Epidermal melanocyte (primary cell): ENCODE measurements around the gene CSF3.
"Not testable (repeated sequence)": the region's sequence is repeated elsewhere in the genome, so short reads cannot be mapped to it uniquely, and the experiment has no call there.

Experiments
- DNase-seq: peaks from one replicate; pipeline ENCODE4 v3.0.0; 2011; ENCODE audit warnings: low spot score; ENCODE audit not compliant: insufficient read length

CSF3 gene

GRCh38 chr17:39997543-39997942 lies 17.7 kb upstream of the CSF3 start:
- DNase-seq, result no peak

GRCh38 chr17:39999067-39999466 lies 16.2 kb upstream of the CSF3 start:
- no peak for DNase-seq

GRCh38 chr17:40000161-40000560 lies 15.1 kb upstream of the CSF3 start:
- DNase-seq, result no peak

- not testable (repeated sequence) for DNase-seq
Observed at GRCh38 chr17:40001335-40001734, 13.9 kb upstream of the CSF3 start.

GRCh38 chr17:40004072-40004471 lies 11.2 kb upstream of the CSF3 start:
- no peak for DNase-seq

- no peak for DNase-seq
Observed at GRCh38 chr17:40004712-40005111, 10.5 kb upstream of the CSF3 start.

- no peak for DNase-seq
Observed at GRCh38 chr17:40005520-40005919, 9.7 kb upstream of the CSF3 start.

GRCh38 chr17:40010946-40011500 lies 4.2 kb upstream of the CSF3 start:
- not testable (repeated sequence) for DNase-seq

GRCh38 chr17:40012017-40012647 lies 3.1 kb upstream of the CSF3 start:
- DNase-seq, result not testable (repeated sequence)

GRCh38 chr17:40014375-40014980 lies 762 bp upstream of the CSF3 start:
- no peak for DNase-seq

GRCh38 chr17:40015998-40016985 lies 1.1 kb downstream of the CSF3 start:
- no peak for DNase-seq

- DNase-seq, result no peak
Observed at GRCh38 chr17:40017422-40018080, 2.3 kb downstream of the CSF3 start.

GRCh38 chr17:40018211-40019121 lies 3.2 kb downstream of the CSF3 start:
- no peak for DNase-seq

- DNase-seq, result no peak
Observed at GRCh38 chr17:40019140-40019991, 4.1 kb downstream of the CSF3 start.

GRCh38 chr17:40020146-40020545 lies 4.9 kb downstream of the CSF3 start:
- no peak for DNase-seq

- DNase-seq, result peak; percentile 52
Observed at GRCh38 chr17:40021451-40021971, 6.3 kb downstream of the CSF3 start.

GRCh38 chr17:40022497-40022896 lies 7.3 kb downstream of the CSF3 start:
- DNase-seq, result no peak

GRCh38 chr17:40022961-40023541 lies 7.8 kb downstream of the CSF3 start:
- DNase-seq, result no peak
